GM12865 (cell line): ENCODE results near the gene FBLN5.
A peak's percentile ranks its signal among the peaks of the same experiment; 100 is the strongest.
"Not testable (repeated sequence)": the region's sequence is repeated elsewhere in the genome, so short reads cannot be mapped to it uniquely, and the experiment has no call there.

Experiments
- DNase-seq: peaks from one replicate; pipeline ENCODE4 v3.0.0; 2010; ENCODE audit warnings: low read depth
- H3K4me3 ChIP-seq: 2 replicates; pipeline ENCODE4 v1.5.1; 2011; ENCODE audit warnings: mild to moderate bottlenecking, low read depth, low read length, control low read depth
- TF ChIP-seq, protein P1 (sequence below): IDR thresholded peaks from 2 replicates; pipeline ENCODE4 v1.5.1; 2011; ENCODE audit warnings: low read length, control low read depth, low read depth, inconsistent platforms; ENCODE audit not compliant: insufficient read depth; ENCODE audit errors: missing control alignments

Gene FBLN5

DNA sequence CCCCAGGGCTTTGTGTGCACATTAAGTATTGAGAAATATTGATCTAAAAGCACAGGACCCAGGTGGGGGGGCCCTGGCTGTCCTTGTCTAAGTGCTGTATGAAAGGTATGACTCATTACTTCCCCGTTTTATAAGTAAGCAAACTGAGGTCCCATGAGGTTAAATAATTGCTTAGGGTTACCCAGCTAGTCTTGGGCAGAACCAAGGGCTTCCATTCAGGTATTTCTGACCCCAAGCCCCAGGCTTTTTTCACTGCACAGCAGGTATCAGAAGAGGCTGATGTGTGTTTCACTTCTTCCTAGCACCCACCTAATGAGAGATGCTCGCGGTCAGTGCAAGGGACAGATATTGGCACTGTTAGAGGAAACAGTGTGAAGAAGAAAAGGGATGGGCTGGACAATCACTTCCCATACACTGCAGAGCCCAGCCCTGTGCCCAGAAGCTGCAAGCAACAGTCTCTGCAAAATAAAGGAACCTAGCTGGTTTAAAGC lies 75.4 kb downstream of the FBLN5 start:
- TF ChIP-seq, protein P1, sequence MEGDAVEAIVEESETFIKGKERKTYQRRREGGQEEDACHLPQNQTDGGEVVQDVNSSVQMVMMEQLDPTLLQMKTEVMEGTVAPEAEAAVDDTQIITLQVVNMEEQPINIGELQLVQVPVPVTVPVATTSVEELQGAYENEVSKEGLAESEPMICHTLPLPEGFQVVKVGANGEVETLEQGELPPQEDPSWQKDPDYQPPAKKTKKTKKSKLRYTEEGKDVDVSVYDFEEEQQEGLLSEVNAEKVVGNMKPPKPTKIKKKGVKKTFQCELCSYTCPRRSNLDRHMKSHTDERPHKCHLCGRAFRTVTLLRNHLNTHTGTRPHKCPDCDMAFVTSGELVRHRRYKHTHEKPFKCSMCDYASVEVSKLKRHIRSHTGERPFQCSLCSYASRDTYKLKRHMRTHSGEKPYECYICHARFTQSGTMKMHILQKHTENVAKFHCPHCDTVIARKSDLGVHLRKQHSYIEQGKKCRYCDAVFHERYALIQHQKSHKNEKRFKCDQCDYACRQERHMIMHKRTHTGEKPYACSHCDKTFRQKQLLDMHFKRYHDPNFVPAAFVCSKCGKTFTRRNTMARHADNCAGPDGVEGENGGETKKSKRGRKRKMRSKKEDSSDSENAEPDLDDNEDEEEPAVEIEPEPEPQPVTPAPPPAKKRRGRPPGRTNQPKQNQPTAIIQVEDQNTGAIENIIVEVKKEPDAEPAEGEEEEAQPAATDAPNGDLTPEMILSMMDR = no peak
- peak; percentile 65 for DNase-seq
- no peak overlapping the region for H3K4me3 ChIP-seq

DNA sequence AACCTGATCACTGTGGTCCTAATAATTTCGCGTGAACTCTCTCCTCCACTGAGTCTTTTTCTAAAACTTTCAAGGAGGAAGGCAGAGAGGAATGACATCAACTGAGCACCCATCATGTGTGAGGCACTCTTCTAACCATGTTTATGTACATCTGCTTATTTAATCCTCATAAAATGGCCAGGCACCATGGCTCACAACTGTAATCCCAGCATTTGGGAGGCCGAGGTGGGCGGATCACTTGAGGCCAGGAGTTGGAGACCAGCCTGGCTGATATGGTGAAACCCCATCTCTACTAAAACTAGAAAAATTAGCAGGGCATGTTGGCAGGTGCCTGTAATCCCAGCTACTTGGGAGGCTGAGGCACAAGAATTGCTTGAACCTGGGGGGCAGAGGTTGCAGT lies 76.1 kb downstream of the FBLN5 start:
- DNase-seq, H3K4me3 ChIP-seq: not testable (repeated sequence)

DNA sequence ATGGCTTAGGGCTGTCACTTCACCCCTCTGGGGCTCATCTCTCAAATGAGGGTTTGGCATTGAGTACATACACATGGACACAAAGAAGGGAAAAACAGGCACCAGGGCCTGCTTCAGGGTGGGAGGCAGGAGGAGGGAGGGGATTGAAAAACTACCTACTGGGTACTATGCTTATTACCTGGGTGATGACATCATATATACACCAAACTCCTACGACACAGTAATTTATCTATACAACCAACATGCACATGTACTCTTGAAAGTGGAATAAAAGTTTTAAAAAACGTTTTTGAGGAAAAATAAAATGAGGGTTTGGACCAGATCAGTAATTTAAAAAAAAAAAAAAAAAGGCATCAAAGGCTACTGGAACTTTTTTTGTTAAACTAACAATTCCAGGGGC lies 76.6 kb downstream of the FBLN5 start:
- TF ChIP-seq, protein P1 = no peak
- no peak overlapping the region for H3K4me3 ChIP-seq
- DNase-seq = no peak

DNA sequence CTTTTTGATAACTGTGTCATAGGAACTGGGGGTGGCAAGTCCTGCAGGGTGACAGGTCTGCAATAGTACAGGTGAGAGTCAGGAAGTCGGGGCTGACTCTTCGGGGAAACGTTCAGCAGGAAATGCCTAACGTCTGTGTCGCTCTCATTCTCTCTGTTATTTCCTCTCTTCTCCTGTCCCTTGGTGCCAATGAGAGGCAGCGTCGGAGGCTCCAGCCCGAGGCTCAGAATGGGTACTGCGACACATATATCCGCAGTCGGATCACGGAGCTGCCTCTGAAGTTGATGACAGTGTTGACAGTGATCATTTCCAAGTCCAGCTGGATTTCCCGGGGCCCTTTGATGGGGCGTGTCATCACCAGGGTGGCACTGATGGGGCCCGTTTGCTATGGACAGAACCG lies 77.5 kb downstream of the FBLN5 start:
- no peak overlapping the region for H3K4me3 ChIP-seq
- TF ChIP-seq, protein P1 = no peak
- no peak for DNase-seq

DNA sequence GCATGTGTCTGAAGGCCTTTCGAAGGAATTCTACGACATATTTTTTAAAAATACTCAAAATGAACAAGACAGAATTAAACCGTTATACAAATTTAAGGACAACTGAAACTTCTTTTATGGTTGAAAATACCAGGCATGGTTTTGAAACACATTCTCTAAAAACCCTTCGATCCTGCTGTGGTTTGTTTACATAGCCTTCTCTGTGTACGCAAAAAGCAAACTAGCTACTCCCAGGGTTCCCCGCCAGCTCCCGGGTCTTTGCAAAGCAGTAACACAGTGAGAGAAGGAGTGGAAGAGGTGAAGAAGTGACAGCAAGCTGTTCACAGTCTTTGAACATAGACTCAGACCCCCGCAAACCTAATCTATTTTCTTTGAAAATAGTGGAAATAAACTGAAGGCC lies 77.9 kb downstream of the FBLN5 start:
- no peak for DNase-seq
- H3K4me3 ChIP-seq = no peak overlapping the region
- TF ChIP-seq, protein P1 = no peak

DNA sequence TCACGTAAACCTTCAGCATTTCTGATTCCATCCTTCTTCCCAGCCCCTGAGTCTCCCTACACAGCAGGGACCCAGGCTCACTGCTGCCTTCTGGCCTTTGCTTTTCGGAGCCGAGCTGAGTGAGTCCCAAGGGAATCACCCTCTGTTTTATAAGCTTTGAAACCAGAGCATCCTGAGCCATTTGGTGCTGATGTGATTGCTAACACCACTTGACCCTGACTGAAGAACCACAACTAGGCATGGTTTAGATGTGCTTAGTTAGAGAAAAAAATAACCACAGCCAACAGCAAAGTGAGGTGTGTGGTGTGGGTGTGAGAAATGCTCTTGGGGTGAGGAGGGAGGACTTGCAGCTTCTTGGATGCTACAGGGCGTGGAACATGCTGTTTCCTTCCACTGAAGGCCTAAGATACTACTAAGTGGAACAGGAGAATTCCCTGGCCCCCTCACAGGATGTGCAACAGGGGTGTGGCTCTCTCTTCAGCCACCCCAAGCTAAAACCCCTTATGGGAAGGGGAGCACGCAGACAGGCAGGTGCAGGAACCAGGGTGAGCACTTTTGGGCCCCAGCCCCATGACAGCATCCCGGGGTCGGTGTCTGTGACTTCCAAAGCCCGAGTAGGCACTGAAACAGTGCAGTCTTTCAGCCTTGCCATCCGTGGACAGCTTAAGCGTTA lies 80.0 kb downstream of the FBLN5 start, which contains the start of gene TC2N:
TSS of gene TC2N (minus strand) at position 221 of the 673 bp plus-strand sequence. CDS start 53,767 bp downstream, outside the sequence.
- TF ChIP-seq, protein P1 = no peak
- peak; percentile 69 for DNase-seq
- H3K4me3 ChIP-seq = no peak within 1 kb of the TSS

DNA sequence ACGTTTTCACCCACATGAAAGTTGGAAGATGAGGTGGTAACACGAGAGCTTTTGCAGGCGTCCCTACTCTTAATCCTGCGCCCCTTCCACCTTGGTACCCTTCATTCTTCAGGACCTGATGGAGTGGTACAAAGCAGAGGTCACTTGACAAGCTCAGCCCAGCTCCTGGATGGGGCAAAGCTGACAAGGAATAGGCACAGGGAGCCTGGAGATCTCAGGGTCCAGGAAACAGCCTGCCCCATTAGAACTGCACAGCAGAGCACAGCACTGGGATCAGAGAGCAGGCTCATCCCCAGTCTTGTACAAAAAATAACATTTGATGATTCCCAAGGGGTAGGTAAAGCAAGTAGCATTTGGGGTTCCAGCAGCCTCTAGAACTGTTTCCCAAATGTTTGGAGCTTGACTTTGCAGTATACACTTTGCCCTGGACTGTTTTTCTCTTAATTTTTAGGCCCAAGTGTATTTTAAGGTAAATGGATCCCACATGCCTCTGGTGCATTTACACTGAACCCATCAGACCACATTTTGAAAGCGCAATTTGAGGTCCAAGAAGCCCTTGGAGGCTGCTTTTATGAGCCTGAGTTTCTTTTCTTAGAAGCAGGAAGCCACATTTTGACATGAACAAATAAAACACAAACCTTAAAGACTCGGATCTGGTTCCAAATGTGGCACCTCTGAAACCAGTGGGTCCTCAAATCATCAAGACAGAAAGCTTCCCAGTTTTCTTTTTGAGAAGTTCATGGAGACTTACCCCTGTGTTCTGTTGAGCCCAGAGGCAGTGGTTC lies 80.8 kb downstream of the FBLN5 start:
- no peak for DNase-seq
- TF ChIP-seq, protein P1 = no peak
- no peak overlapping the region for H3K4me3 ChIP-seq
